AG10803 (cell line): ENCODE measurements around the gene WDR62.

ENCODE experiments used
- DNase-seq: peaks from one replicate; pipeline ENCODE4 v3.0.0; 2010; ENCODE audit warnings: low read depth
- H3K4me3 ChIP-seq: 2 replicates; pipeline ENCODE4 v1.5.1; 2011; ENCODE audit warnings: mild to moderate bottlenecking, low read length, control low read depth
- CTCF ChIP-seq: conservative IDR thresholded peaks from 2 replicates; pipeline ENCODE4 v1.5.1; 2011; ENCODE audit warnings: mild to moderate bottlenecking, low read length, control low read depth, inconsistent platforms

Gene WDR62

GRCh38 chr19:36013280-36014011, 41.3 kb upstream of the WDR62 start:
- no peak for DNase-seq
- no peak for TF ChIP-seq CTCF
- H3K4me3 ChIP-seq = peak overlapping the region; percentile 90

- peak; percentile 97 for DNase-seq
- peak within 1 kb of the TSS; percentile 90 for H3K4me3 ChIP-seq
- TF ChIP-seq CTCF = no peak
These were observed 40.4 kb upstream of the WDR62 start, which contains the start of gene ALKBH6 for GRCh38 chr19:36014012-36014924. ALKBH6 (minus strand) TSS chr19:36014213; CDS start chr19:36013397, 816 bp downstream.

GRCh38 chr19:36019061-36019670, 35.5 kb upstream of the WDR62 start:
- DNase-seq = no peak
- H3K4me3 ChIP-seq = no peak overlapping the region
- no peak for TF ChIP-seq CTCF

GRCh38 chr19:36023432-36023831, 31.3 kb upstream of the WDR62 start:
- no peak for TF ChIP-seq CTCF
- no peak for DNase-seq
- no peak overlapping the region for H3K4me3 ChIP-seq

GRCh38 chr19:36025541-36025940, 29.2 kb upstream of the WDR62 start:
- no peak overlapping the region for H3K4me3 ChIP-seq
- no peak for DNase-seq
- TF ChIP-seq CTCF = no peak

GRCh38 chr19:36026091-36026876, 28.4 kb upstream of the WDR62 start:
- no peak for TF ChIP-seq CTCF
- no peak for DNase-seq
- no peak overlapping the region for H3K4me3 ChIP-seq
